ENCODE data around the gene IFT80.
"Not testable (repeated sequence)": the region's sequence is repeated elsewhere in the genome, so short reads cannot be mapped to it uniquely, and the experiment has no call there.

IFT80 gene

DNA sequence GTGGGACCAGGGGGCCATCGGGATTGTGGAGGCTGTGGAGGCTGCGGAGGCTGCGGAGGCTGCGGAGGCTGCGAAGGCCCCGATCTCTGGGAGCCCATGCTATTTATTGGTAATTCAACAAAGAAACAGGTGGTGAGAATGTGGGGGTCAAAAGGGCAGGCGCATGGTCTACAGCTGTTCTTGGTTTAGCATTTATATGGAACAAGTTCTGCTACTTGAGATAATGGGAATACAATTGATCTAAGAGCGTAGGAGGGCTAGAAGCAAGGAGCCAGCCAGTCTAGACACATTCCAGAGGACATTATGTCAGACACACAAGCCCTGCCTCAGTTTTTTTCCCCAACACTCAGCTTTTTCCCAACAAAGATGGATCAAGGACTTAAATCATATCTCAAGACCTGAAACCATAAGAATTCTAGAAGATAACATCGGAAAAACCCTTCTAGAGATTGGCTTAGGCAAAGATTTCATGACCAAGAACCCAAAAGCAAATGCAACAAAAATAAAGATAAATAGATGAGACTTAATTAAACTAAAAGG, 153.7 kb downstream of the IFT80 start:
- Histone ChIP-seq H3K9me3 (ENCODE audit: insufficient read depth, low read depth, low read length) (no peaks in the 10 kb centered on the region), H3K36me3 (ENCODE audit: insufficient read depth, low read depth, low read length) (no peaks in the 10 kb centered on the region), H3K9ac (ENCODE audit: low read depth, low read length) (no peak overlapping the region), H3K27me3 (ENCODE audit: insufficient read depth, low read length) (no peaks in the 10 kb centered on the region), H3K27ac (ENCODE audit: low read length) (no peak overlapping the region), H3K4me1 (ENCODE audit: insufficient read depth, low read length) (no peaks in the 10 kb centered on the region), H3K4me3 (ENCODE audit: low read length) (no peak overlapping the region)

DNA sequence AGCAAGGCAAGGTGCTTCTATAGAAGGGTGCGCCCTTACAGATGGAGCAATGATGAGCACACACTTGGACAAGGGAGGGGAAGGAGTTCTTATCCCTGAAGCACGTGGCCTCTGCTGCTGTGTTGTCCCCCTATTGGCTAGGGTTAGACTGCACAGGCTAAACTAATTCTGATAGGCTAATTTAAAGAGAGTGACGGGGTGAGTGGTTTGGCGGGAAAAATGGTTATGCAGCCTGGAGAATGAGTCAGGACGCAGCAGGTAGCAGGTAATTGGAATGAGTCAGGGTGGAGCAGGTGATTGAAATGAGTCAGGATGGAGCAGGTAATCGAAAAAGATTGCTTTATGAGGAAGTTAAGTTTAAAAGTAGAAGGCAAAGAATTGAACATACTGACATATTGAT, 158.3 kb downstream of the IFT80 start:
- not testable (repeated sequence) for H3K27ac ChIP-seq (ENCODE audit: low read length); H3K9ac ChIP-seq (ENCODE audit: low read depth, low read length); H3K9me3 ChIP-seq (ENCODE audit: insufficient read depth, low read depth, low read length); H3K27me3 ChIP-seq (ENCODE audit: insufficient read depth, low read length); H3K4me3 ChIP-seq (ENCODE audit: low read length); H3K36me3 ChIP-seq (ENCODE audit: insufficient read depth, low read depth, low read length); H3K4me1 ChIP-seq (ENCODE audit: insufficient read depth, low read length)

DNA sequence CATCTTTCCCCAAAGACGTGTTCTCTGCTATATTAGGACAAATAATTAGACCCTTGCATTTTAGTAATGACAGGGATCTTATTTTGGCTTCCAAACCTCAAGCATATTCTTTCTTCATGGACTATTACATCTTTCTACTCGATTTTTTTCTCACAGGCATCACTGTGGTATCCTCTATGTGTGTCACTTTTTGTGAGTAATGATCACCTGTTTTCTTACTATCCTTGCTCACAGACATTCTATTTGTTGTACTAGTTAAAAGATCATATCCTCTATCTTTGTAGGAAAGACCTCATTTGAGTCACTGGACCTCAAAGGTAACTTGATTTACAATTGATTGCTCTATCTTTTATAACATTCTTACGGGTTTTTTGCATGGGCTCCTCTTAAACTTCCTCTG, 167.0 kb downstream of the IFT80 start:
- no peak overlapping the region for H3K4me3 ChIP-seq (ENCODE audit: low read length)
- H3K36me3 ChIP-seq (ENCODE audit: insufficient read depth, low read depth, low read length) = no peaks in the 10 kb centered on the region
- H3K4me1 ChIP-seq (ENCODE audit: insufficient read depth, low read length) = no peaks in the 10 kb centered on the region
- no peak overlapping the region for H3K27ac ChIP-seq (ENCODE audit: low read length)
- no peaks in the 10 kb centered on the region for H3K9me3 ChIP-seq (ENCODE audit: insufficient read depth, low read depth, low read length)
- H3K9ac ChIP-seq (ENCODE audit: low read depth, low read length) = no peak overlapping the region
- H3K27me3 ChIP-seq (ENCODE audit: insufficient read depth, low read length) = peaks cover 25% of the 10 kb centered on the region

DNA sequence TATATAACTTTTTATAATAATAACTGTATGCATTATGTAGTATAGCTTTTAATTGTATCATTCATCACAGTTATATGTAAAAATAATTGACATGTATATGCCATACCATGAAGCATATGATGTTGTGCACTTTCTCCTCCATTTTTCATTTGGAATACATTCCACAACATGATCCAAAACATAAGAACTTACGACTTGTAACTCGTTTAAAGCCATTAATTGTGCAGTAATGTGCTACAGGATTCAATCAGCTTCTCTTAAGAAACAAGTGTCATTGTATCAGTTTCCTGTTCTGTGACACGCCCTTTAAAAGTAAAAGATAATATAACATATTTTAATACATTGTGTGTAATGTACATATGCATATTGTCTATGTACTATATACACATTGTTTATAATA, 171.6 kb downstream of the IFT80 start:
- Histone ChIP-seq H3K4me3 (ENCODE audit: low read length) (no peak overlapping the region), H3K36me3 (ENCODE audit: insufficient read depth, low read depth, low read length) (no peaks in the 10 kb centered on the region), H3K9me3 (ENCODE audit: insufficient read depth, low read depth, low read length) (no peaks in the 10 kb centered on the region), H3K9ac (ENCODE audit: low read depth, low read length) (no peak overlapping the region), H3K27ac (ENCODE audit: low read length) (no peak overlapping the region), H3K4me1 (ENCODE audit: insufficient read depth, low read length) (peaks cover 6% of the 10 kb centered on the region; the same call in 1 of the 2 replicates), H3K27me3 (ENCODE audit: insufficient read depth, low read length) (peaks cover 71% of the 10 kb centered on the region)

DNA sequence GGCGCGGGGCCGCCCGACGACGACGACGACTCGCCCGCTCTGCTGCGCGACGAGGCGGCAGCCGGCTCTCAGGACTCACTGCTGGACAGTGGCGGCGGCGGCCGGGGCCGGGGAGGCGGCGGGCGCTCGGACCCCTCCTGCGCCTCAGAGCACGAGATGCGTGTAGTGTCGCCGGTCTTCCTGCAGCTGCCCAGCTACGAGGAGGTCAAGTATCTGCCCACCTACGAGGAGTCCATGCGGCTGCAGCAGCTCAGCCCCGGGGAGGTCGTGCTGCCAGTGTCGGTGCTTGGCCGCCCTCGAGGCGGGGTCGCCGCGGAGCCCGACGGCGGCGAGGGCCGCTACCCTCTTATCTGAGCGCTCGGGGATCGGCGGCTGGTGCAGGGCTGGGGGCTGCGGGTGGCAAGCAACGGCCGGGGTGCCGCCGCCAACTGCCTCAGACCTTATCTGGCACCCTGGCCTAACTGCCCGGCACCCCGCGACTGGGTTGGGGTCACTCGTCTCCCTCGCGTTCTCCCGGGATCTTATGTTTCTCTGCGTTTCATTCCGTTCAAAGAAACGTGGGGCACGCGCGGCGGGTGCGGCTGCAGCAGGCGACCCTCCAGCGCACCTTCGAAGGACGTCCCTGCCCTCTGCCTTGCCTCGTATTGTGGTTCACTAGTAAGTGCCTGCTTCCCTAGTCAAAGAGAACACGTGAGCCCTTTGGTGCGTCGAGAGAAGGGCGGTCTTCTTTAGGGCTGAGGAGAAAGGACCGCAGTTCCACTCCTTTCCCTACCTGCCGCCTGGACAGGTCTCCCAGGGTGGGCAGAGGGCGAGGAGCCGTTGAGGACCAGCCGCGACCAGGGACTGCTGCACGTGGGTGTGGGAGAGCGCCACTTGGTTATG, 172.8 kb downstream of the IFT80 start:
- peak overlapping the region; percentile 57; the same call in 1 of the 2 replicates for H3K4me3 ChIP-seq (ENCODE audit: low read length)
- peaks cover 82% of the 10 kb centered on the region for H3K27me3 ChIP-seq (ENCODE audit: insufficient read depth, low read length)
- H3K36me3 ChIP-seq (ENCODE audit: insufficient read depth, low read depth, low read length) = no peaks in the 10 kb centered on the region
- H3K9ac ChIP-seq (ENCODE audit: low read depth, low read length) = no peak overlapping the region
- peaks cover 6% of the 10 kb centered on the region; the same call in 1 of the 2 replicates for H3K4me1 ChIP-seq (ENCODE audit: insufficient read depth, low read length)
- H3K27ac ChIP-seq (ENCODE audit: low read length) = no peak overlapping the region
- H3K9me3 ChIP-seq (ENCODE audit: insufficient read depth, low read depth, low read length) = no peaks in the 10 kb centered on the region

DNA sequence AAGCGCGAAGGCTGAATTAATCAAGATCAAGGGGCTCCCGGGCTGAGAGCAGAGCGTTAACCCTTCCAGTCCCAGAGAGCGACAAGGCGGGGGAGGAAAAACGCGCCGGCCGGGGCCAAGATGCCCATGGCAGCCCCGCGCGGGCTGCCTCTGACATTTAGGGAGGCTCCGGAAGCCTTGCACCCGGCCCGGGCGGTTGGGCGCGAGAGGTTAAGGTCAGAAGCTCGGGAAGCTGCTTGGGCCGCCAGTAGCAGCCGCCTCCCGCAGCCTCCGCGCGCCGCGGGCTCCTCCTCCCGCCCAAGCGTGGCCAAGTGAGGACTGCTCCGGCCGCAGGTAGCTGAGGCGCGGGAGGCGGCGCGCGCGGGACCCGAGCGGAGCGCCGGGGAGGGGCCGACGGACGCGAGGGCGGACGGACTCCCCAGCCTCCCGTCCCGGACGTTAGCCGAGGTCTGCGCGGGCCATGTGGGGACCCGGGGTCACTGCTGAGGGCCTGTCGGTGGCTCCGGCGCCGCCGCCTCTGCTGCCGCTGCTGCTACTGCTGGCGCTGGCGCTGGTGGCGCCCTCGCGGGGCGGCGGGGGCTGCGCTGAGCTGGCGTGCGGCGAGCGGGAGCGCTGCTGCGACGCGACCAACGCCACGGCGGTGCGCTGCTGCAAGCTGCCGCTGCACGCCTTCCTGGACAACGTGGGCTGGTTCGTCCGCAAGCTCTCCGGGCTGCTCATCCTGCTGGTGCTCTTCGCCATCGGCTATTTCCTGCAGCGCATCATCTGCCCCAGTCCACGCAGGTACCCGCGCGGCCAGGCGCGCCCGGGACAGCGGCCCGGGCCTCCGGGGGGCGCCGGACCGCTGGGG, 173.6 kb downstream of the IFT80 start, which contains the start of gene C3orf80:
Gene C3orf80 (plus strand): TSS at position 247 of the 850 bp plus-strand sequence. CDS start 214 bp downstream, at position 461.
- Histone ChIP-seq H3K4me1 (ENCODE audit: insufficient read depth, low read length) (peaks cover 6% of the 10 kb centered on the region; the same call in 1 of the 2 replicates), H3K27me3 (ENCODE audit: insufficient read depth, low read length) (peaks cover 86% of the 10 kb centered on the region), H3K9me3 (ENCODE audit: insufficient read depth, low read depth, low read length) (no peaks in the 10 kb centered on the region), H3K36me3 (ENCODE audit: insufficient read depth, low read depth, low read length) (no peaks in the 10 kb centered on the region), H3K27ac (ENCODE audit: low read length) (no peak within 1 kb of the TSS), H3K4me3 (ENCODE audit: low read length) (peak within 1 kb of the TSS; percentile 57), H3K9ac (ENCODE audit: low read depth, low read length) (peak within 1 kb of the TSS; percentile 7; the same call in 1 of the 2 replicates)

DNA sequence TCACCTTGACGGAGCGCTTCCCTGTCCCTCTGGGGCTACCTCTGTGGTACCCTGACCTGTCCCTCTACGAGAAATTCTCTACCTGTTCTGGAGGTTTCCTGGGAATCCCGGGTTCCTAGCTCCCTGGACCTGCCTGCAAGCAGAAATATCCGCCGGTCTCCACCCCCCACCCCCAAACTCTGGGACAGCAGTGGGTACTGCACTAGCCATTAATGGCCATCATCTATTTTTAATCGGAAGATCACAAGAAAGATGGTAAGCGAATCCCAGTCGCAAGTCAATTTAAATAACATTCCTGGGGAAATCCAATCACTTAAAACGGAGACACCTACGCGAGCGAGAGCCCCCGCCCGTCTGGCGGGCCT, 174.2 kb downstream of the IFT80 start:
- Histone ChIP-seq H3K4me3 (ENCODE audit: low read length) (peak overlapping the region; percentile 57), H3K9ac (ENCODE audit: low read depth, low read length) (no peak overlapping the region), H3K27me3 (ENCODE audit: insufficient read depth, low read length) (peaks cover 86% of the 10 kb centered on the region), H3K36me3 (ENCODE audit: insufficient read depth, low read depth, low read length) (no peaks in the 10 kb centered on the region), H3K9me3 (ENCODE audit: insufficient read depth, low read depth, low read length) (no peaks in the 10 kb centered on the region), H3K4me1 (ENCODE audit: insufficient read depth, low read length) (peaks cover 6% of the 10 kb centered on the region; the same call in 1 of the 2 replicates), H3K27ac (ENCODE audit: low read length) (no peak overlapping the region)

DNA sequence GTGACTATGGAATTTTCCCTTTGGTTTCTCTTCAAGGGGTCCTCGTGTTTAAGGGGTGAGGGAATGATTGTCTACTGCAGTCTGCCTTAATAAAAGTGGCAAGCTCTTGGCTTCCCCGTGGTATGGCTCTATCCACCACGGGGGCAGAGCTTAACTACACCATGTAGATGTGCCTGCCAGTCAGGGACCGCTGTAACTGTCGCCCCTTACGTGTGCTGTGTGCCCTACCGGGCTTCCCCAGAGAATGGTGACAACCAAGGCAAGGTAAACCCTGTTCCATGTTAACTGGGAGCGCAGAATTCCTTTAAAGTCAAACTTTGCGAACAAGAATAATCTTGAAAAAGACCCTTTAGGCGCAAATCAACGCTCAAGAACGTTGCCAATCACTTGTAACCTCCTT, 174.8 kb downstream of the IFT80 start:
- Histone ChIP-seq H3K36me3 (ENCODE audit: insufficient read depth, low read depth, low read length) (no peaks in the 10 kb centered on the region), H3K27ac (ENCODE audit: low read length) (no peak overlapping the region), H3K4me1 (ENCODE audit: insufficient read depth, low read length) (peaks cover 6% of the 10 kb centered on the region; the same call in 1 of the 2 replicates), H3K9me3 (ENCODE audit: insufficient read depth, low read depth, low read length) (no peaks in the 10 kb centered on the region), H3K27me3 (ENCODE audit: insufficient read depth, low read length) (peaks cover 83% of the 10 kb centered on the region), H3K4me3 (ENCODE audit: low read length) (peak overlapping the region; percentile 57), H3K9ac (ENCODE audit: low read depth, low read length) (no peak overlapping the region)

DNA sequence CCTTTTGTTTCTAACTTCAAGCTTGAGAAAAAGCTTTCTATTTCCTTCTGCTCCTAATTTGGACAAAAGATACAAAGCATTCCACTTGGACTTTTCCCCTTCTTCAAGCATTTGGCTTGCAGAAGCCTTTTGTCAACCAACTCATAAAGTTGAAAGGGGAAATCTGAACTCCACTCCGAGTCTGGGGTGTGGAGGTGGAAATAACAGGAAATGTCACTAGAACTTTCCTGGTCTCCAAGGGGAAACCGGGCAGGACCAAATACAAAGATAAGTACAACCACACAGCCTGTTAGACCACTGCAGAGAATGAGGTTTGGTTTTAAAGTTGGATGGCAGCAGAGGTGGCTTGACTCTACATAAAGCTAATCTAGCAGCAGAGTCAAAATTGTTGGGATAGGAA, 178.0 kb downstream of the IFT80 start:
- Histone ChIP-seq H3K4me1 (ENCODE audit: insufficient read depth, low read length) (no peaks in the 10 kb centered on the region), H3K36me3 (ENCODE audit: insufficient read depth, low read depth, low read length) (no peaks in the 10 kb centered on the region), H3K9ac (ENCODE audit: low read depth, low read length) (no peak overlapping the region), H3K27me3 (ENCODE audit: insufficient read depth, low read length) (peaks cover 52% of the 10 kb centered on the region), H3K27ac (ENCODE audit: low read length) (no peak overlapping the region), H3K4me3 (ENCODE audit: low read length) (no peak overlapping the region), H3K9me3 (ENCODE audit: insufficient read depth, low read depth, low read length) (no peaks in the 10 kb centered on the region)

DNA sequence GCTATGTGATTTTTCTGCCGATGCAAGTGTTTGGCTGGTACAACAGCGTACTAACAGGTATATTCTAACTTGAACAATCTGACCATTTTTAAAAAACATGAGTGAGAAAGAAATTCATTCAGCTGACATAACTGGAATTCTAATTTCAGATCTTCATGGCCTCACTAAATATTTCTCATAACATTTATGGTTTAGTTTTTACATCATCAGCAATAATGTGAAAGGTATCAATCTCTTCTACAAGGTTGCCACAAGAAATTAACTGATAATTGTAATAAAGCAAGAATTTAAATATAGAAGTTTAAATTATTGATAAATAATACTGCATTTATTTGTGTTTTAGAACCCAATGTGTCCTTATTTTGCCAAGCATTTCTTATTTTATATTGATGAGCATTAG, 179.0 kb downstream of the IFT80 start:
- H3K9ac ChIP-seq (ENCODE audit: low read depth, low read length) = no peak overlapping the region
- H3K36me3 ChIP-seq (ENCODE audit: insufficient read depth, low read depth, low read length) = no peaks in the 10 kb centered on the region
- H3K4me1 ChIP-seq (ENCODE audit: insufficient read depth, low read length) = no peaks in the 10 kb centered on the region
- H3K27ac ChIP-seq (ENCODE audit: low read length) = no peak overlapping the region
- H3K9me3 ChIP-seq (ENCODE audit: insufficient read depth, low read depth, low read length) = no peaks in the 10 kb centered on the region
- H3K27me3 ChIP-seq (ENCODE audit: insufficient read depth, low read length) = peaks cover 42% of the 10 kb centered on the region
- H3K4me3 ChIP-seq (ENCODE audit: low read length) = no peak overlapping the region

DNA sequence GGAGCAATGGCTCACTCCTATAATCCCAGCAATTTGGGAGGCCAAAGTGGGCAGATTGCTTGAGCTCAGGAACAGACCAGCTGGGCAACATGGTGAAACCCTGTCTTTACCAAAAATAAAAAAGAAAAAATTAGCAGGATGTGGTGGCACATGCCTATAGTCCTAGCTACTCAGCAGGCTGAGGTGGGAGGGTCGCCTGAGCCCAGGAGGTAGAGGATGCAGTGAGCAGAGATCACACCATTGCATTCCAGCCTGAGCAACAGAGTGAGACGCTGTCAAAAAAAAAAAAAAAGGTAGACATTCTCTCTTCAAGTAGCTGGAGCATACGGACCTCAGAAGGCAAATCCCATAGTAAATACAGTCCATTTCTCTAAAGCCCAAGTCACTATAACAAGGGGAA, 180.9 kb downstream of the IFT80 start:
- H3K27ac ChIP-seq (ENCODE audit: low read length) = no peak overlapping the region
- peaks cover 23% of the 10 kb centered on the region for H3K27me3 ChIP-seq (ENCODE audit: insufficient read depth, low read length)
- H3K36me3 ChIP-seq (ENCODE audit: insufficient read depth, low read depth, low read length) = no peaks in the 10 kb centered on the region
- H3K4me1 ChIP-seq (ENCODE audit: insufficient read depth, low read length) = no peaks in the 10 kb centered on the region
- H3K9me3 ChIP-seq (ENCODE audit: insufficient read depth, low read depth, low read length) = no peaks in the 10 kb centered on the region
- H3K9ac ChIP-seq (ENCODE audit: low read depth, low read length) = no peak overlapping the region
- H3K4me3 ChIP-seq (ENCODE audit: low read length) = no peak overlapping the region

Measured in iPS-20b (cell line).